WTC11 (cell line): ENCODE results near the gene WIPF3. TPM values are rescaled to one million over a fixed set of nuclear protein-coding genes. Genes with fewer than 3 reads are reported as not detected.

ENCODE experiments used
- ATAC-seq: fragments of 200-7000 bp; cut with Tn5 transposase; 2 replicates; pipeline ENCODE4 v1.10.0; 2021; ENCODE audit warnings: mild to moderate bottlenecking, moderate library complexity
- CTCF ChIA-PET: fragments of 300-600 bp; sonication (Branson Sonifier 250); formaldehyde crosslinking; loops from one replicate; lab custom pipeline; 2021; ENCODE audit warnings: antibody characterized with exemption; lab: Charles Lee
- POLR2A ChIA-PET: fragments of 350-600 bp; sonication (Branson Sonifier 250); formaldehyde crosslinking; loops from one replicate; lab custom pipeline; 2021; ENCODE audit warnings: antibody characterized with exemption; lab: Charles Lee
- DNase-seq: peaks from one replicate; pipeline ENCODE4 v3.0.0; 2021; ENCODE audit warnings: low spot score
- H3K27ac Mint-ChIP-seq: 2 replicates; pipeline ENCODE4 v1.8.0; 2021; ENCODE audit warnings: mixed read lengths
- H3K27me3 Mint-ChIP-seq: 2 replicates; pipeline ENCODE4 v1.8.0; 2021; ENCODE audit warnings: low read depth, mild to moderate bottlenecking, moderate library complexity, mixed read lengths
- H3K36me3 Mint-ChIP-seq: 2 replicates; pipeline ENCODE4 v1.8.0; 2021; ENCODE audit warnings: mixed read lengths
- H3K4me1 Mint-ChIP-seq: 2 replicates; pipeline ENCODE4 v1.8.0; 2022; ENCODE audit warnings: mixed read lengths
- H3K4me3 Mint-ChIP-seq: 2 replicates; pipeline ENCODE4 v1.8.0; 2021; ENCODE audit warnings: mild to moderate bottlenecking, moderate library complexity, mixed read lengths
- H3K9me3 Mint-ChIP-seq: 2 replicates; pipeline ENCODE4 v1.8.0; 2021; ENCODE audit warnings: mixed read lengths
- ATF1 ChIP-seq: sonication (generic); formaldehyde crosslinking; IDR thresholded peaks from 2 replicates; pipeline ENCODE4 v1.8.1; 2023; ENCODE audit warnings: mild to moderate bottlenecking, moderate library complexity, missing genetic modification reagents
- ATF2 ChIP-seq: sonication (generic); formaldehyde crosslinking; IDR thresholded peaks from 2 replicates; pipeline ENCODE4 v1.8.1; 2022; ENCODE audit warnings: low read depth, missing genetic modification reagents, borderline replicate concordance
- ATF3 ChIP-seq: sonication (generic); formaldehyde crosslinking; conservative IDR thresholded peaks from 2 replicates; pipeline ENCODE4 v1.8.1; 2022; ENCODE audit warnings: mild to moderate bottlenecking, missing genetic modification reagents
- CDX4 ChIP-seq: fragments of 250-450 bp; sonication (Bioruptor Pico); IDR thresholded peaks from 2 replicates; pipeline ENCODE4 v1.9.0; 2021; ENCODE audit warnings: moderate library complexity, mild to moderate bottlenecking, inconsistent platforms, borderline replicate concordance
- E2F1 ChIP-seq: sonication (generic); formaldehyde crosslinking; IDR thresholded peaks from 2 replicates; pipeline ENCODE4 v1.8.0; 2022; ENCODE audit warnings: mild to moderate bottlenecking, missing genetic modification reagents
- E2F5 ChIP-seq: sonication (generic); formaldehyde crosslinking; IDR thresholded peaks from 2 replicates; pipeline ENCODE4 v1.8.1; 2022; ENCODE audit warnings: mild to moderate bottlenecking, moderate library complexity, missing genetic modification reagents
- GRHL2 ChIP-seq: fragments of 250-450 bp; sonication (Bioruptor Pico); IDR thresholded peaks from 2 replicates; pipeline ENCODE4 v1.8.0; 2022; ENCODE audit warnings: mild to moderate bottlenecking, moderate library complexity; ENCODE audit not compliant: insufficient replicate concordance, severe bottlenecking
- GTF2I ChIP-seq: fragments of 250-450 bp; sonication (Bioruptor Pico); conservative IDR thresholded peaks from 2 replicates; pipeline ENCODE4 v1.4.0; 2021; ENCODE audit warnings: mild to moderate bottlenecking
- MAX ChIP-seq: sonication (generic); formaldehyde crosslinking; IDR thresholded peaks from 2 replicates; pipeline ENCODE4 v1.8.0; 2022; ENCODE audit warnings: mild to moderate bottlenecking, missing genetic modification reagents
- NFATC4 ChIP-seq: fragments of 250-450 bp; sonication (Bioruptor Pico); IDR thresholded peaks from 2 replicates; pipeline ENCODE4 v1.9.0; 2021; ENCODE audit warnings: mild to moderate bottlenecking
- NR2C2 ChIP-seq: sonication (generic); formaldehyde crosslinking; IDR thresholded peaks from 2 replicates; pipeline ENCODE4 v1.8.0; 2022; ENCODE audit warnings: mild to moderate bottlenecking, missing genetic modification reagents
- NR3C1 ChIP-seq: sonication (generic); formaldehyde crosslinking; conservative IDR thresholded peaks from 2 replicates; pipeline ENCODE4 v1.8.1; 2023; ENCODE audit warnings: low read depth, mild to moderate bottlenecking, missing genetic modification reagents
- OVOL2 ChIP-seq: fragments of 250-450 bp; sonication (Bioruptor Pico); IDR thresholded peaks from 2 replicates; pipeline ENCODE4 v1.9.0; 2021; ENCODE audit warnings: mild to moderate bottlenecking, borderline replicate concordance
- TCF7 ChIP-seq: sonication (generic); formaldehyde crosslinking; IDR thresholded peaks from 2 replicates; pipeline ENCODE4 v1.8.0; 2022; ENCODE audit warnings: mild to moderate bottlenecking, low read depth, missing genetic modification reagents, moderate library complexity
- ZBTB43 ChIP-seq: sonication (generic); formaldehyde crosslinking; IDR thresholded peaks from 2 replicates; pipeline ENCODE4 v1.8.1; 2023; ENCODE audit warnings: mild to moderate bottlenecking, missing genetic modification reagents
- ZNF219 ChIP-seq: sonication (generic); formaldehyde crosslinking; IDR thresholded peaks from 2 replicates; pipeline ENCODE4 v1.8.0; 2023; ENCODE audit warnings: missing genetic modification reagents, mild to moderate bottlenecking, borderline replicate concordance
- ZNF263 ChIP-seq: sonication (generic); formaldehyde crosslinking; IDR thresholded peaks from 2 replicates; pipeline ENCODE4 v1.8.1; 2022; ENCODE audit warnings: low read depth, mild to moderate bottlenecking, moderate library complexity, missing genetic modification reagents
- ZNF416 ChIP-seq: fragments of 250-450 bp; sonication (Bioruptor Pico); IDR thresholded peaks from 2 replicates; pipeline ENCODE4 v1.9.0; 2021; ENCODE audit warnings: mild to moderate bottlenecking, inconsistent platforms
- ZNF532 ChIP-seq: fragments of 250-450 bp; sonication (Bioruptor Pico); IDR thresholded peaks from 2 replicates; pipeline ENCODE4 v1.9.0; 2021; ENCODE audit warnings: mild to moderate bottlenecking, borderline replicate concordance
- ZNF671 ChIP-seq: fragments of 250-450 bp; sonication (Bioruptor Pico); IDR thresholded peaks from 2 replicates; pipeline ENCODE4 v1.8.0; 2021; ENCODE audit warnings: mild to moderate bottlenecking
- total RNA-seq: library from RNA; stranded (reverse); gene quantifications from 3 replicates; pipeline ENCODE4 v1.2.3, GENCODE V29; 2021

The WIPF3 gene
- total RNA-seq, 1 experiment from 2014 or later, result 9.9 TPM

- ChIA-PET POLR2A (no interaction called here), CTCF (no interaction called here)
- Mint-ChIP-seq H3K4me1 (no peaks in the 10 kb centered on the region), H3K27ac (no peak overlapping the region), H3K4me3 (no peak overlapping the region), H3K9me3 (peaks cover 29% of the 10 kb centered on the region), H3K27me3 (no peaks in the 10 kb centered on the region), H3K36me3 (peaks cover 33% of the 10 kb centered on the region)
- no peak for TF ChIP-seq TCF7 (CRISPR knock-in tag)
- TF ChIP-seq GRHL2 (CRISPR knock-in tag), result no peak
- no peak for TF ChIP-seq ATF2
- ATAC-seq, result no peak
- DNase-seq, result no peak
Observed at GRCh38 chr7:29896685-29897411, 90.5 kb downstream of the WIPF3 start.

- Mint-ChIP-seq H3K27me3 (no peaks in the 10 kb centered on the region), H3K4me1 (no peaks in the 10 kb centered on the region)
- no peak for TF ChIP-seq GTF2I
- no peak for TF ChIP-seq ZNF263
- no peak for TF ChIP-seq OVOL2 (CRISPR knock-in tag)
- no peak for TF ChIP-seq MAX
- TF ChIP-seq ZNF416 (CRISPR knock-in tag), result no peak
- TF ChIP-seq ZBTB43, result no peak
- TF ChIP-seq, all 79 proteins: peak for 0
- DNase-seq (no peak), ATAC-seq (no peak)
- Mint-ChIP-seq H3K4me3 (no peak overlapping the region), H3K27ac (no peak overlapping the region), H3K36me3 (peaks cover 33% of the 10 kb centered on the region), H3K9me3 (peaks cover 29% of the 10 kb centered on the region)
- ChIA-PET CTCF (no interaction called here), POLR2A (no interaction called here)
Observed at GRCh38 chr7:29898301-29898700, 92.0 kb downstream of the WIPF3 start.

- POLR2A ChIA-PET, result no interaction called here
- Mint-ChIP-seq H3K4me1 (no peaks in the 10 kb centered on the region), H3K4me3 (no peak overlapping the region), H3K27ac (no peak overlapping the region), H3K27me3 (no peaks in the 10 kb centered on the region), H3K9me3 (peaks cover 34% of the 10 kb centered on the region), H3K36me3 (peaks cover 47% of the 10 kb centered on the region)
- DNase-seq (no peak), ATAC-seq (no peak)
- CTCF ChIA-PET, result interaction anchor here (0.6 kb wide), 1 partner anchor 28 kb away, joined by 3 read pairs; no protein-coding TSS in a partner anchor
- TF ChIP-seq ZNF263, result no peak
- TF ChIP-seq NR3C1 (CRISPR knock-in tag), result no peak
- no peak for TF ChIP-seq ZNF671 (CRISPR knock-in tag)
- TF ChIP-seq ATF1 (CRISPR knock-in tag), result no peak
- TF ChIP-seq ZNF219 (CRISPR knock-in tag), result no peak
- TF ChIP-seq NFATC4 (CRISPR knock-in tag), result no peak
- TF ChIP-seq E2F1, result no peak
- TF ChIP-seq CDX4 (CRISPR knock-in tag), result no peak
- TF ChIP-seq NR2C2 (CRISPR knock-in tag), result no peak
- TF ChIP-seq E2F5 (CRISPR knock-in tag), result no peak
- no peak for TF ChIP-seq ZNF532
- no peak for TF ChIP-seq ATF3 (CRISPR knock-in tag)
Observed at GRCh38 chr7:29900745-29901144, 94.4 kb downstream of the WIPF3 start.
